Stimulated activated CD4-positive, alpha-beta T cell treated with anti-CD3 and anti-CD28 coated beads, Interleukin-1b, Interleukin-23, amount 100 ng/mL, for 1 hour (primary cell): ENCODE results near the gene AANAT.
A peak's percentile ranks its signal among the peaks of the same experiment; 100 is the strongest.

Experiments
- DNase-seq, 2 donors: peaks; one replicate each; pipeline ENCODE4 v3.0.0-alpha.2; 2020; ENCODE audit warnings: low read depth in 2 of 2

AANAT gene

GRCh38 chr17:76442341-76443338 is 24.8 kb upstream of the AANAT start:
- no peak for DNase-seq

GRCh38 chr17:76444518-76445311 is 22.7 kb upstream of the AANAT start:
- no peak for DNase-seq

GRCh38 chr17:76445697-76446448 is 21.5 kb upstream of the AANAT start:
- no peak for DNase-seq

GRCh38 chr17:76446449-76447231 is 20.8 kb upstream of the AANAT start:
- no peak for DNase-seq

- DNase-seq = no peak
Measured at GRCh38 chr17:76447931-76448652, 19.3 kb upstream of the AANAT start.

- DNase-seq = no peak
Measured at GRCh38 chr17:76449126-76449525, 18.3 kb upstream of the AANAT start.

- DNase-seq = no peak
Measured at GRCh38 chr17:76451506-76451905, 15.9 kb upstream of the AANAT start.

GRCh38 chr17:76452127-76452659 is 15.2 kb upstream of the AANAT start:
- no peak for DNase-seq

GRCh38 chr17:76452660-76453430 is 14.6 kb upstream of the AANAT start, which contains the start of gene UBE2O:
UBE2O (minus strand) TSS chr17:76453152; CDS start chr17:76453141, 11 bp downstream.
- DNase-seq = peak; percentile 74 to 85

- DNase-seq = no peak
Measured at GRCh38 chr17:76453431-76453743, 14.0 kb upstream of the AANAT start.

GRCh38 chr17:76458580-76459490 is 8.6 kb upstream of the AANAT start:
- no peak for DNase-seq

GRCh38 chr17:76459674-76460073 is 7.7 kb upstream of the AANAT start:
- DNase-seq = no peak

- DNase-seq = no peak
Measured at GRCh38 chr17:76461765-76462555, 5.4 kb upstream of the AANAT start.

GRCh38 chr17:76462556-76463290 is 4.7 kb upstream of the AANAT start:
- no peak for DNase-seq

- DNase-seq = no peak
Measured at GRCh38 chr17:76466775-76467130, 650 bp upstream of the AANAT start.

- DNase-seq = no peak
Measured at GRCh38 chr17:76467809-76468633, 618 bp downstream of the AANAT start.
